Measurements from ENCODE around the gene KCNJ18. TPM values are rescaled to one million over a fixed set of nuclear protein-coding genes. Genes with fewer than 3 reads are reported as not detected.

Gene KCNJ18
- total RNA-seq, 2 donors from 2014 or later, result not detected

DNA sequence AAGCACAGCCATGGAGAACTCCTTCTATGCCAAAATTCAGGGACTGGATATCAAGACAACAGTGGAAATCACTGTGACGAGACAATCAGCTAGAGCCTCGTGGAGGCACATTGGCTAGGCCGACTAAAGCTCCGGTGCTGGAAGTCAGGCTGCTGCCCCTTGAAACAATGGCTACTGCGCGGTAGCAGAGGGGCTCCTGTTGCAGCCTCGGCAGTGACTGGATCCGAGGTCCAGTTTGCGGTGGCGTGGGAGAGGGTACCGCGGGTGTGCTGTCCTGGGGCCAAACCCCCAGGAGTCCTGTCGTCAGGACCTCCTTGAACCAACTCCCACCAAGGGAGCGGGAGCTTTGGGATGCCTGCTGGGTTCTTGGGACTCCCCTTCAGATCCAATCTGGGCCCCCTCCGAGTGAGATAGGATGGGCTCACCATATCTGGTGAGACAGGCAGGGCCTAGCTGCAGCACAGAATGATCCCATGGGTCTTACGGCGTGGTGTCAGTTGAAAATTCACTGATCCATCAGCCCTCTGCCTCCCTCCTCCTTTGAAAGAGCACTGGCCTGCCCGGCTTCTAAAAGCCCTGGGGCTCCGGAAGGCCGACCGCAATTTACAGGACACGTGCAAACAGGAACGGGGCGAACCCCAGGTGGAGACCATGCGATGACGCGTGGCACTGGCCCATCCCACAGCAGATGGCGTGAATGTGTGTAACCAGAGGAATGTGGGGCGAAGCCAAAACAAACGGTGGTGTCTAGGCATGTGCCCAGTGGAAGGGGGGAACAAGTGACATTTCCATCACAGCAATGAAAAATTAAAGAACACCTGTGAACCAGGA is 15.8 kb upstream of the KCNJ18 start:
- Histone ChIP-seq H3K27ac (no peak overlapping the region), H3K27me3 (no peaks in the 10 kb centered on the region), H3K4me1 (no peaks in the 10 kb centered on the region), H3K36me3 (no peaks in the 10 kb centered on the region), H3K4me3 (no peak overlapping the region), H3K9me3 (no peaks in the 10 kb centered on the region)
- DNase-seq (ENCODE audit: low spot score), result no peak
- TF ChIP-seq, protein P1, sequence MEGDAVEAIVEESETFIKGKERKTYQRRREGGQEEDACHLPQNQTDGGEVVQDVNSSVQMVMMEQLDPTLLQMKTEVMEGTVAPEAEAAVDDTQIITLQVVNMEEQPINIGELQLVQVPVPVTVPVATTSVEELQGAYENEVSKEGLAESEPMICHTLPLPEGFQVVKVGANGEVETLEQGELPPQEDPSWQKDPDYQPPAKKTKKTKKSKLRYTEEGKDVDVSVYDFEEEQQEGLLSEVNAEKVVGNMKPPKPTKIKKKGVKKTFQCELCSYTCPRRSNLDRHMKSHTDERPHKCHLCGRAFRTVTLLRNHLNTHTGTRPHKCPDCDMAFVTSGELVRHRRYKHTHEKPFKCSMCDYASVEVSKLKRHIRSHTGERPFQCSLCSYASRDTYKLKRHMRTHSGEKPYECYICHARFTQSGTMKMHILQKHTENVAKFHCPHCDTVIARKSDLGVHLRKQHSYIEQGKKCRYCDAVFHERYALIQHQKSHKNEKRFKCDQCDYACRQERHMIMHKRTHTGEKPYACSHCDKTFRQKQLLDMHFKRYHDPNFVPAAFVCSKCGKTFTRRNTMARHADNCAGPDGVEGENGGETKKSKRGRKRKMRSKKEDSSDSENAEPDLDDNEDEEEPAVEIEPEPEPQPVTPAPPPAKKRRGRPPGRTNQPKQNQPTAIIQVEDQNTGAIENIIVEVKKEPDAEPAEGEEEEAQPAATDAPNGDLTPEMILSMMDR (IDR thresholded peaks at IDR 0.05), result no peak

DNA sequence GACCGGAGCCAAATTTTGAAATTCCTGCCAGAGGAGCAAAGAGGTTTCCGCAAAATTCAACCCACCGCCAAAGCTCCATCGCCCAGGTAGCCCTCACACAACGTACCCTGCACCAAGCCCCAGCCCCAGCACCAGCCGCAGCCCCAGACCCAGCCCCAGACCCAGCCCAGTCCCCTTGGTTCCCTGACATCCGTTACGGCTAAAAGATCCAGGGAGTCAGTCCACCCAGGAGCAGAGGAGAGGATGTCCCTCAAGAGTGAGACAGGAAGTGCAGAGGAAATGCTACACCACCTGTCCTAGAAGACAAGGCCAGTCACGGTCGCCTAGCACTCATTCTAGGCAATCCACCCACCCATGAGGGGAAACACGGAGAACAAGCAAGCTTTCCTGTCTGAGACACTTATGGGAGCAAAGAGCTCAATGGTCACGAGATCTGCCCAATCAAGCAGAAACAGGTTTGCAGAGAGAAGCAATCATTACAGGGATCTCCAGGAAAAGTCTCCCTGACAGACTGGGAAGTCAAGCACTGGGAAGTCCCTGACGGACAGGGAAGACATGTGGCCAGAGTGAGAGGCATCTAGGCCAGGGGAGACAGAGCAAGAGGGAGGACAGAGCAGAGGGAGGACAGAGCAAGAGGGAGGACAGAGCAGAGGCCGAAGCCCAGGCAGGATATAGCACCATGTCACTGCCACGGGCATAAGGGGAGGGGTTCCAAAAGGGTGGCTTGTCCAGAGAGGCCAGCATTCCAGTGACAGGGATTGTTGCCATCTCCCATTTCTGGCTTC is 15.0 kb upstream of the KCNJ18 start:
- Histone ChIP-seq H3K27ac (no peak overlapping the region), H3K36me3 (no peaks in the 10 kb centered on the region), H3K4me1 (no peaks in the 10 kb centered on the region), H3K27me3 (no peaks in the 10 kb centered on the region), H3K4me3 (no peak overlapping the region), H3K9me3 (no peaks in the 10 kb centered on the region)
- no peak for DNase-seq (ENCODE audit: low spot score)
- TF ChIP-seq, protein P1 (IDR thresholded peaks at IDR 0.05), result no peak

DNA sequence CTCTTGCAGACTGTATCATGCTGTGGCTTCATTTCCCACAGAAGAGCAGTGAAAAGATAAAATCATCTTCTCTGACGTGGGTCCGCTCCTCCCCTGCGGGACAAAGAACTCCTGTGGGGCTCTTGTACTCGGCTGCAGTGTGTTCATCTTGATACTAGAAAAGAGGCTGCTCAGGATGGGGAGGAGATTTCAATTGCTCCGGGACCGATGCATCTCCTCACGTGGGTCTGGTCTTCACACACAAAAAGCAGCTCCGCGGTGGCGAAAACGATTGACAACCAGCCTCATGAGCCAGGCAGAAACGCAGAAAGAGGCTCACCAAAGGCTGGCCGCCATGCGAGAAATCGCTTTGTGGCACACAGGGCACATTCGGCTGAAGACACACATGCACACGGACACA is 14.4 kb upstream of the KCNJ18 start:
- Histone ChIP-seq H3K4me1 (no peaks in the 10 kb centered on the region), H3K4me3 (no peak overlapping the region), H3K27me3 (no peaks in the 10 kb centered on the region), H3K9me3 (no peaks in the 10 kb centered on the region), H3K36me3 (no peaks in the 10 kb centered on the region), H3K27ac (no peak overlapping the region)
- TF ChIP-seq, protein P1 (IDR thresholded peaks at IDR 0.05), result no peak
- no peak for DNase-seq (ENCODE audit: low spot score)

DNA sequence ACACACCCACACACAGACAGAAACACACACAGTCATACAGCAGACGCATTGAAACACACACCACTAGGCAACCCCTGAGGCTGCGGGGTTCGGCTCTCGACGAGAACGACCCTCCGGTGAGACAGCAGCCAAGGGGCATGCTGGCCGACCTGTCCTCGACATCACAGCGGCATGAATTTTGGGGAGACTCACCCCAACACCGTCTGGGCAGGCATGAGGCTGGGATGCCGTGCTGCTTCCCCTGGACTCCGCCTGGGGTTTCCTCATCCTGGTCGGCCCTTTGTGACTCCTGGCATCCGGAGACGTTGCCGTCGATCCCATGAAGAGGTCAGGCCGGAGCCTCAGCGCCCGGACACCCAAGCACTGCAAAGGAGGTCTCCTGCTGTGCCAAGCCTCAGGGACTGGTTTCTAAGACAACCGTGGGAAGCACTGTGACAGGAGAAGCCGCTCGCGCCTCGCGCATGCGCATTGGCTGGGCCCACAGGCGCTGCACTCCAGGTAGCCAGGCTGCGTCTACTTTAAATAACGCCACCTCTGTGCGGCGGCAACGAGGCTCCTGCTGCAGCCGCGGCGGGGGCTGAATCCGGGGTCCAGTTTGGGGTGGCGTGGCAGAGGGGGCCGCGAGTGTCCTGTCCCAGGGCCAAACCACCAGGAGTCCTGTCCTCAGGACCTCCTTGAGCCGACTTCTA is 13.8 kb upstream of the KCNJ18 start:
- TF ChIP-seq, protein P1 (IDR thresholded peaks at IDR 0.05), result no peak
- no peaks in the 10 kb centered on the region for H3K9me3 ChIP-seq
- H3K27ac ChIP-seq, result no peak overlapping the region
- no peaks in the 10 kb centered on the region for H3K4me1 ChIP-seq
- H3K36me3 ChIP-seq, result no peaks in the 10 kb centered on the region
- H3K4me3 ChIP-seq, result no peak overlapping the region
- DNase-seq (ENCODE audit: low spot score), result no peak
- no peaks in the 10 kb centered on the region for H3K27me3 ChIP-seq

DNA sequence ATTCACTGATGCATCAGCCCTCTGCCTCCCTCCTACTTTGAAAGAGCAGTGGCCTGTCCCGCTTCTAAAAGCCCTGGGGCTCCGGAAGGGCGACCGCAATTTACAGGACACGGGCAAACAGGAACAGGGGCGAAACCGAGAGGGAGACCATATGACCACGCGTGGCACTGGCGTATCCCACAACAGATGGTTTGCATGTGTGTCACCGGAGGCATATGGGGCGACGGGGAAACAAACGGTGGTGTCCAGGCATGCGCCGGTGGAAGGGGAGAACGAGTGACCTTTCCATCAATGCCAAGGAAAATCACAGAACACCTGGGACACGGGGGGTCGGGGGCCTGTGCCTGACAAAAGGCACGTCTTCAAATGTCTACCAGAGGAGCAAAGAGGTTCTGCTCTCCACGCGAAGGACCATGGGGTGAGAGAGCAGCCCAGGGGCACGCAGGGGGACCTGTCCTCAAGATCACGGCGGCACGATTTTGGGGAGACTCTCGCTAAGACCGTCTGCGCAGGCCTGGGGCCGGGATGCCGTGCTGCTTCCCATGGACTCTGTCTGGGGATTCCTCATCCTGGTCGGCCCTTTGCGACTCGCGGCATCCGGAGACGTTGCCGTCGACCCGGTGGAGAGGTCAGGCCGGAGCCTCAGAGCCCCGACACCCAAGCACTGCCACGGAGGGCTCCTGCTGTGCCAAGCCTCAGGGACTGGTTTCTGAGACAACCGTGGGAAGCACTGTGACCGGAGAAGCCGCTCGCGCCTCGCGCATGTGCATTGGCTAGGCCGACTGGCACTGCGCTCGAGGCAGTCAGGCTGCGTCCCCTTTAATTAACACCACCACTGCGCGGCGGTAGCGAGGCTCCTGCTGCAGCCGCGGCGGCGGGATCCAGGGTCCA is 12.8 kb upstream of the KCNJ18 start:
- Histone ChIP-seq H3K36me3 (no peaks in the 10 kb centered on the region), H3K27ac (no peak overlapping the region), H3K27me3 (no peaks in the 10 kb centered on the region), H3K9me3 (no peaks in the 10 kb centered on the region), H3K4me1 (no peaks in the 10 kb centered on the region), H3K4me3 (no peak overlapping the region)
- DNase-seq (ENCODE audit: low spot score), result no peak
- TF ChIP-seq, protein P1 (IDR thresholded peaks at IDR 0.05), result no peak

Data from right atrium auricular region (tissue), 2 donors.